ENCODE results near the gene UACA.

DNA sequence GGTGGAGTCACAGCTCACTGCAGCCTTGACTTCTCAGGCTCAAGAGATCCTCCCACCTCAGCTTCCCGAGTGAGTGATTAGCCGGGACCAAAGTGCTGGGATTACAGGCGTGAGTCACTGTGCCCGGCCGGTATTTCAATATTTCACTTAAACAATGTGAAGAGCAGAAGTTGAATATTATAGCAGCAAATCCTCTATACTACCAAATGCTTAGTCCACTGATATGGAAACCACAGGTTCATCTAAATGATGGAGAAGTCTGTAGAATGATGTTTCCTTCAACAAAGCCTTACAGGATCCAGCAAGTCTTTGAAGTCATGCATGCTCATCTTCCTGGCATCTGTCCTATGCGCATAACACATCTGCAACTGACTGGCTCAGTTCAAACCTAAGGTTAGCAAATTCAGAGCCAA is 20.3 kb upstream of the UACA start:
- TF ChIP-seq, protein P1, sequence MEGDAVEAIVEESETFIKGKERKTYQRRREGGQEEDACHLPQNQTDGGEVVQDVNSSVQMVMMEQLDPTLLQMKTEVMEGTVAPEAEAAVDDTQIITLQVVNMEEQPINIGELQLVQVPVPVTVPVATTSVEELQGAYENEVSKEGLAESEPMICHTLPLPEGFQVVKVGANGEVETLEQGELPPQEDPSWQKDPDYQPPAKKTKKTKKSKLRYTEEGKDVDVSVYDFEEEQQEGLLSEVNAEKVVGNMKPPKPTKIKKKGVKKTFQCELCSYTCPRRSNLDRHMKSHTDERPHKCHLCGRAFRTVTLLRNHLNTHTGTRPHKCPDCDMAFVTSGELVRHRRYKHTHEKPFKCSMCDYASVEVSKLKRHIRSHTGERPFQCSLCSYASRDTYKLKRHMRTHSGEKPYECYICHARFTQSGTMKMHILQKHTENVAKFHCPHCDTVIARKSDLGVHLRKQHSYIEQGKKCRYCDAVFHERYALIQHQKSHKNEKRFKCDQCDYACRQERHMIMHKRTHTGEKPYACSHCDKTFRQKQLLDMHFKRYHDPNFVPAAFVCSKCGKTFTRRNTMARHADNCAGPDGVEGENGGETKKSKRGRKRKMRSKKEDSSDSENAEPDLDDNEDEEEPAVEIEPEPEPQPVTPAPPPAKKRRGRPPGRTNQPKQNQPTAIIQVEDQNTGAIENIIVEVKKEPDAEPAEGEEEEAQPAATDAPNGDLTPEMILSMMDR (IDR thresholded peaks at IDR 0.05; ENCODE audit: low read depth, low read length): no peak
- no peak for TF ChIP-seq POLR2A (IDR thresholded peaks at IDR 0.05; ENCODE audit: extremely low read depth, insufficient read length)
- TF ChIP-seq, protein P2, sequence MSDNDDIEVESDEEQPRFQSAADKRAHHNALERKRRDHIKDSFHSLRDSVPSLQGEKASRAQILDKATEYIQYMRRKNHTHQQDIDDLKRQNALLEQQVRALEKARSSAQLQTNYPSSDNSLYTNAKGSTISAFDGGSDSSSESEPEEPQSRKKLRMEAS (IDR thresholded peaks at IDR 0.05; ENCODE audit: low read depth, low read length): no peak

Measured in NB4 (cell line).